Measurements from ENCODE around the gene CALY. TPM values are rescaled to one million over a fixed set of nuclear protein-coding genes. Genes with fewer than 3 reads are reported as not detected.

Gene CALY
- total RNA-seq, 1 experiment from 2014 or later: not detected

DNA sequence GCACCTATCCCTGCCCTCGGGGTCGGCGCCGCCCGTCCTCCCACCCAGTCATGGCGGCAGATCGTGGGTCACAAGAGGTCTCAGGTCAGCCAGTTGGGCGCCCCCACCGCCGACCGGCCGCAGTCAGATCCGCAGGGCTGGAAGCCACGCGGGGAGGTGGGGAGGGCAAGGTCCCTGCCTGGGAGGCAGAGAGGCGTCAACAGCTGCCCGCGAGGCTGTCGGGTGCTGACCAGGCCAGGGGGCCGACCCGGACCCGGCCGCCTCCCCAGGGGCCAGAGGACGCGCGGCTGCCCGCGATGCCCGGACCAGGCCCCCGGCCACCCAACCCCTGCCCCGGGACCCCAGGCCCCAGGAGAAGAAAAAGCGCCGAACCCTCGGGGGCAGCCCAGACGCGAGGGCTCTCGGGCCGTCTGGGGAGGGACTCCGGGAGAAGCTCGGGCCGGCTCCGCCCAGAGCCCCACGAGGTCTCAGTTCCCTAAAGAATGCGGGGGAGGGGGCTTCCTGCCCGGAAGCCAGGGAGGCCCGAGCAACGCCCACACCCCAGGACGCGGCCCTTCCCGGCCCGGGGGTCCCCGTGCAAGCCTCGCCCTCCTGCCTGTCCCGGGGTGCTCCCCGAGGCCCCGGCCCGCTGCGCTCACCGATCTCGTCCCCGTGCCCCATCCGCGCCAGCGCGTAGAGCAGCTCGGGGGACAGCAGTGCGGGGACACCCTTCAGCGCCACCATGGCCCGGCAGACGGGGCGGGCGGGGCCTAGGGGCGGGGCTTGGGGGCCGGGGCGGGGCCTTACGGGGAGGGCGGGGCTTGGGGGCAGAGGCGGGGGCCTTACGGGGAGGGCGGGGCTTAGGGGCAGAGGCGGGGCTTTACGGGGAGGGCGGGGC lies 20.8 kb upstream of the CALY start, which contains the start of gene FUOM:
FUOM (minus strand) TSS at position 735 of the 877 bp plus-strand sequence; CDS start at position 723, 12 bp downstream.
- Histone ChIP-seq H3K4me2 (ENCODE audit: low read length) (peak within 1 kb of the TSS; percentile 93), H3K9ac (ENCODE audit: low read length) (peak within 1 kb of the TSS; percentile 69), H3K79me2 (ENCODE audit: low read length) (no peaks in the 10 kb centered on the region), H3K4me3 (ENCODE audit: low read length) (peak within 1 kb of the TSS; percentile 65), H3K9me2 (replicated peaks; ENCODE audit: low read length) (no peaks in the 10 kb centered on the region), H3K36me3 (ENCODE audit: low read depth, low read length) (no peaks in the 10 kb centered on the region), H4K20me1 (ENCODE audit: low read length) (no peaks in the 10 kb centered on the region), H3K27me3 (ENCODE audit: low read length) (no peaks in the 10 kb centered on the region), H3F3A (ENCODE audit: low read length, unreplicated experiment) (no peaks in the 10 kb centered on the region), H3K4me1 (ENCODE audit: insufficient read depth, low read length) (0 out of 2 replicates have a peak, but pooled peaks cover 4% of the 10 kb centered on the region), H3K27ac (ENCODE audit: low read length) (no peak within 1 kb of the TSS), H2AFZ (ENCODE audit: low read length) (peak within 1 kb of the TSS; percentile 78), H3K9me3 (ENCODE audit: low read length) (no peaks in the 10 kb centered on the region)
- ChIA-PET CTCF (no interaction called here), POLR2A (ENCODE audit: unreplicated experiment) (no interaction called here)
- no TSS peak for BruUV-seq (replicated peaks)
- intact Hi-C loops (cut with micrococcal nuclease): no loop called here
- DNase-seq (peak; percentile 37), ATAC-seq (peak; percentile 61)
- TF ChIP-seq, protein P1, sequence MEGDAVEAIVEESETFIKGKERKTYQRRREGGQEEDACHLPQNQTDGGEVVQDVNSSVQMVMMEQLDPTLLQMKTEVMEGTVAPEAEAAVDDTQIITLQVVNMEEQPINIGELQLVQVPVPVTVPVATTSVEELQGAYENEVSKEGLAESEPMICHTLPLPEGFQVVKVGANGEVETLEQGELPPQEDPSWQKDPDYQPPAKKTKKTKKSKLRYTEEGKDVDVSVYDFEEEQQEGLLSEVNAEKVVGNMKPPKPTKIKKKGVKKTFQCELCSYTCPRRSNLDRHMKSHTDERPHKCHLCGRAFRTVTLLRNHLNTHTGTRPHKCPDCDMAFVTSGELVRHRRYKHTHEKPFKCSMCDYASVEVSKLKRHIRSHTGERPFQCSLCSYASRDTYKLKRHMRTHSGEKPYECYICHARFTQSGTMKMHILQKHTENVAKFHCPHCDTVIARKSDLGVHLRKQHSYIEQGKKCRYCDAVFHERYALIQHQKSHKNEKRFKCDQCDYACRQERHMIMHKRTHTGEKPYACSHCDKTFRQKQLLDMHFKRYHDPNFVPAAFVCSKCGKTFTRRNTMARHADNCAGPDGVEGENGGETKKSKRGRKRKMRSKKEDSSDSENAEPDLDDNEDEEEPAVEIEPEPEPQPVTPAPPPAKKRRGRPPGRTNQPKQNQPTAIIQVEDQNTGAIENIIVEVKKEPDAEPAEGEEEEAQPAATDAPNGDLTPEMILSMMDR (conservative IDR thresholded peaks at IDR 0.05; ENCODE audit: low read depth, low read length): no peak
- no peak for TF ChIP-seq EZH2 (IDR thresholded peaks at IDR 0.05; ENCODE audit: low read length, unreplicated experiment)
- no peak for TF ChIP-seq EZH2phosphoT487 (IDR thresholded peaks at IDR 0.05; ENCODE audit: borderline replicate concordance, low read length)

DNA sequence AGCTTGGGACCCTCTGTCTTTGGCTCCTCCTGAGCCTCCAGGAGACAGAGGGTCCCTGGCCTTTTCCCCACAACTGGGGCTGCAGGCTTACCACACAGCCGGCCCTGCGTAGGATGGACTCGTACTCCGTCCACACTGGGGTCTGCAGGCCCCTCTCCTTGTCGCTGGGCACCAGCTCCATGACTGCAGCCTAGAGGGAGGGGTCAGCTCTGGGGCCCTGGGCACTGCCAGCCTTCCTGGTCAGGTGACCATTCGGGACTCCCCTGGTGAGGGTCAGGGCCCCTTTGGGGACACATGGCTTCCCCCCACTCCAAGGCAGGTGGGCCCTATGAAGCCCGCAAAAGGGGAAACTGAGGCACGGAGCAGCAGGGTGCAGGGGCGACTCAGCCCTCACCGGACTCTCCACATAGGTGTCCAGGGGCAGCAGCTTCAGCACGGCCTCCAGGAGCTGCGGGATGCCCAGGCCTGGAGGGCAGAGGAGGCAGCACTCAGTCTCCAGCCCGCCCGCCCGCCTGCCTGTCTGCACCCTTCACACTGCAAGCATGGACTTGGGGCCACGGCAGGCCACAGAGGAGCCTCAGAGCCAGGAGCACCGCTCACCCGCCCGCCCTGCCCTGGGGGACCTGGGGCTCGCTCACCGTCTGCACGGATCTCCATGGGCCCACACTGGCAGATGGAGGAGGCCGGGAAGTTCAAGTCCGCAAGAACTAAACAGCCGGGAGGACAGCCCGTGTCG lies 20.0 kb upstream of the CALY start:
- TSS peak; percentile 23 for BruUV-seq (replicated peaks)
- H3K4me3 ChIP-seq (ENCODE audit: low read length): peak overlapping the region; percentile 65
- no peaks in the 10 kb centered on the region for H3K36me3 ChIP-seq (ENCODE audit: low read depth, low read length)
- H3K27me3 ChIP-seq (ENCODE audit: low read length): no peaks in the 10 kb centered on the region
- H3F3A ChIP-seq (ENCODE audit: low read length, unreplicated experiment): no peaks in the 10 kb centered on the region
- no peaks in the 10 kb centered on the region for H4K20me1 ChIP-seq (ENCODE audit: low read length)
- H3K79me2 ChIP-seq (ENCODE audit: low read length): no peaks in the 10 kb centered on the region
- H3K27ac ChIP-seq (ENCODE audit: low read length): no peak overlapping the region
- 0 out of 2 replicates have a peak, but pooled peaks cover 4% of the 10 kb centered on the region for H3K4me1 ChIP-seq (ENCODE audit: insufficient read depth, low read length)
- no peak for DNase-seq
- no peaks in the 10 kb centered on the region for H3K9me2 ChIP-seq (replicated peaks; ENCODE audit: low read length)
- H3K9me3 ChIP-seq (ENCODE audit: low read length): no peaks in the 10 kb centered on the region
- peak overlapping the region; percentile 78 for H2AFZ ChIP-seq (ENCODE audit: low read length)
- TF ChIP-seq, protein P1 (conservative IDR thresholded peaks at IDR 0.05; ENCODE audit: low read depth, low read length): no peak
- TF ChIP-seq EZH2phosphoT487 (IDR thresholded peaks at IDR 0.05; ENCODE audit: borderline replicate concordance, low read length): no peak
- TF ChIP-seq EZH2 (IDR thresholded peaks at IDR 0.05; ENCODE audit: low read length, unreplicated experiment): no peak
- peak; percentile 41 for ATAC-seq
- H3K4me2 ChIP-seq (ENCODE audit: low read length): peak overlapping the region; percentile 93
- H3K9ac ChIP-seq (ENCODE audit: low read length): peak overlapping the region; percentile 69
- ChIA-PET POLR2A (ENCODE audit: unreplicated experiment) (no interaction called here), CTCF (no interaction called here)
- intact Hi-C loops (cut with micrococcal nuclease): no loop called here

Measured in PC-3 (cell line).